PC-3 (cell line): ENCODE data around the gene ZNF385B. TPM values are rescaled to one million over a fixed set of nuclear protein-coding genes. Genes with fewer than 3 reads are reported as not detected.

Source experiments
- ATAC-seq: fragments of 200-7000 bp; cut with Tn5 transposase; 2 replicates; pipeline ENCODE4 v1.9.1; 2020; ENCODE audit warnings: mild to moderate bottlenecking, moderate library complexity
- BruUV-seq: library from RNA; stranded (reverse); fragments of 400-500 nt; replicated peaks from 2 replicates; lab custom pipeline; 2021; lab: Mats Ljungman, UMichigan
- CTCF ChIA-PET: fragments of 300-600 bp; sonication (Branson Sonifier 250); formaldehyde crosslinking; loops from one replicate; lab custom pipeline; 2022; ENCODE audit warnings: antibody characterized with exemption; lab: Charles Lee
- POLR2A ChIA-PET: fragments of 300-600 bp; sonication (Branson Sonifier 250); formaldehyde crosslinking; loops from one replicate; lab custom pipeline; 2022; ENCODE audit warnings: antibody characterized with exemption; ENCODE audit not compliant: unreplicated experiment; lab: Charles Lee
- DNase-seq: peaks from one replicate; pipeline ENCODE4 v3.0.0-alpha.2; 2015
- H2AFZ ChIP-seq: fragments of 300-600 bp; sonication (generic); 2 replicates; pipeline ENCODE4 v1.6.0; 2016; ENCODE audit warnings: antibody characterized with exemption, low read length
- H3F3A ChIP-seq: fragments of 300-600 bp; sonication (generic); one replicate; pipeline ENCODE4 v1.6.0; 2017; ENCODE audit warnings: antibody characterized with exemption, low read length, control low read depth, mild to moderate bottlenecking; ENCODE audit not compliant: unreplicated experiment
- H3K27ac ChIP-seq: fragments of 300-600 bp; sonication (generic); 2 replicates; pipeline ENCODE4 v1.5.1; 2016; ENCODE audit warnings: mild to moderate bottlenecking, low read length
- H3K27me3 ChIP-seq: fragments of 300-600 bp; sonication (generic); 2 replicates; pipeline ENCODE4 v1.6.1; 2016; ENCODE audit warnings: low read length, mixed read lengths
- H3K36me3 ChIP-seq: fragments of 300-600 bp; sonication (generic); 2 replicates; pipeline ENCODE4 v1.6.1; 2016; ENCODE audit warnings: low read depth, mixed run types, low read length, mixed read lengths
- H3K4me1 ChIP-seq: fragments of 300-600 bp; sonication (generic); 2 replicates; pipeline ENCODE4 v1.5.1; 2016; ENCODE audit warnings: low read length; ENCODE audit not compliant: insufficient read depth
- H3K4me2 ChIP-seq: fragments of 300-600 bp; sonication (generic); 2 replicates; pipeline ENCODE4 v1.6.0; 2016; ENCODE audit warnings: low read length
- H3K4me3 ChIP-seq: fragments of 300-600 bp; sonication (generic); 2 replicates; pipeline ENCODE4 v1.5.1; 2016; ENCODE audit warnings: mild to moderate bottlenecking, low read length, mixed read lengths
- H3K79me2 ChIP-seq: fragments of 300-600 bp; sonication (generic); 2 replicates; pipeline ENCODE4 v1.6.1; 2017; ENCODE audit warnings: low read length, mixed read lengths
- H3K9ac ChIP-seq: fragments of 300-600 bp; sonication (generic); 2 replicates; pipeline ENCODE4 v1.6.0; 2016; ENCODE audit warnings: mild to moderate bottlenecking, low read length
- H3K9me2 ChIP-seq: fragments of 300-600 bp; sonication (generic); replicated peaks from 2 replicates; pipeline ENCODE4 v1.6.1; 2016; ENCODE audit warnings: mixed run types, low read length, mixed read lengths
- H3K9me3 ChIP-seq: fragments of 300-600 bp; sonication (generic); 2 replicates; pipeline ENCODE4 v1.6.1; 2016; ENCODE audit warnings: low read length, mixed read lengths
- H4K20me1 ChIP-seq: fragments of 300-600 bp; sonication (generic); 2 replicates; pipeline ENCODE4 v1.6.1; 2016; ENCODE audit warnings: low read length, mixed read lengths
- CTCF ChIP-seq: fragments of 300-600 bp; sonication (generic); conservative IDR thresholded peaks from 2 replicates; pipeline ENCODE4 v1.5.1; 2017; ENCODE audit warnings: antibody characterized with exemption, low read depth, mild to moderate bottlenecking, low read length
- EZH2 ChIP-seq: fragments of 300-600 bp; sonication (generic); IDR thresholded peaks from one replicate; pipeline ENCODE4 v1.6.1; 2017; ENCODE audit warnings: antibody characterized with exemption, mild to moderate bottlenecking, low read length; ENCODE audit not compliant: unreplicated experiment
- EZH2phosphoT487 ChIP-seq: fragments of 300-600 bp; sonication (generic); IDR thresholded peaks from 2 replicates; pipeline ENCODE4 v1.6.1; 2018; ENCODE audit warnings: mild to moderate bottlenecking, antibody characterized with exemption, low read length, borderline replicate concordance
- intact Hi-C: fragments of 100-400 bp; cut with micrococcal nuclease; formaldehyde crosslinking; loops from 2 replicates; pipeline ENCODE4 v1.9.0; 2023
- total RNA-seq: library from RNA; depleted of rRNA; stranded (reverse); fragments of >200 nt; gene quantifications from 2 replicates; pipeline ENCODE4 v1.2.3, GENCODE V29; 2014

ZNF385B gene
- total RNA-seq, 1 experiment from 2014 or later, result 2.4 TPM

GRCh38 chr2:179749210-179749609 is 112.2 kb downstream of the ZNF385B start:
- intact Hi-C loops, result no loop called here
- no peak overlapping the region for H2AFZ ChIP-seq

GRCh38 chr2:179746981-179747380 is 114.4 kb downstream of the ZNF385B start:
- no peak overlapping the region for H3K4me2 ChIP-seq

More at GRCh38 chr2:179749210-179749609, 112.2 kb downstream of the ZNF385B start:
- no peaks in the 10 kb centered on the region for H3K4me1 ChIP-seq
- no peak overlapping the region for H3K4me2 ChIP-seq
- no peaks in the 10 kb centered on the region for H3K9me2 ChIP-seq
- ATAC-seq (peak; percentile 78), DNase-seq (peak; percentile 61)
- no peaks in the 10 kb centered on the region for H3K36me3 ChIP-seq
- no peak overlapping the region for H3K27ac ChIP-seq
- H4K20me1 ChIP-seq, result no peaks in the 10 kb centered on the region
- no peaks in the 10 kb centered on the region for H3K9me3 ChIP-seq
- CTCF ChIA-PET, result no interaction called here
- H3K9ac ChIP-seq, result no peak overlapping the region
- H3F3A ChIP-seq, result no peaks in the 10 kb centered on the region
- no peaks in the 10 kb centered on the region for H3K27me3 ChIP-seq
- no TSS peak for BruUV-seq
- POLR2A ChIA-PET, result no interaction called here
- H3K79me2 ChIP-seq, result no peaks in the 10 kb centered on the region
- TF ChIP-seq EZH2phosphoT487, result no peak
- no peak for TF ChIP-seq CTCF
- no peak for TF ChIP-seq EZH2
- H3K4me3 ChIP-seq, result no peak overlapping the region

More at GRCh38 chr2:179746981-179747380, 114.4 kb downstream of the ZNF385B start:
- H3F3A ChIP-seq, result no peaks in the 10 kb centered on the region
- BruUV-seq, result no TSS peak
- intact Hi-C loops, result no loop called here
- no peak overlapping the region for H3K27ac ChIP-seq
- H3K9ac ChIP-seq, result no peak overlapping the region
- no peak overlapping the region for H3K4me3 ChIP-seq
- no peaks in the 10 kb centered on the region for H3K79me2 ChIP-seq
- DNase-seq, result no peak
- no peaks in the 10 kb centered on the region for H3K4me1 ChIP-seq
- H3K9me2 ChIP-seq, result no peaks in the 10 kb centered on the region
- H3K27me3 ChIP-seq, result no peaks in the 10 kb centered on the region
- H3K36me3 ChIP-seq, result no peaks in the 10 kb centered on the region
- TF ChIP-seq EZH2phosphoT487 (no peak), CTCF (no peak), EZH2 (no peak)
- ChIA-PET POLR2A (no interaction called here), CTCF (no interaction called here)
- H2AFZ ChIP-seq, result no peak overlapping the region
- ATAC-seq, result no peak
- H3K9me3 ChIP-seq, result no peaks in the 10 kb centered on the region
- H4K20me1 ChIP-seq, result no peaks in the 10 kb centered on the region
